ENCODE measurements around the gene SLC9B1. TPM values are rescaled to one million over a fixed set of nuclear protein-coding genes. Genes with fewer than 3 reads are reported as not detected.
"Not testable (repeated sequence)": the region's sequence is repeated elsewhere in the genome, so short reads cannot be mapped to it uniquely, and the experiment has no call there.

The SLC9B1 gene
- polyA plus RNA-seq, 1 donor, result 2.5 TPM

DNA sequence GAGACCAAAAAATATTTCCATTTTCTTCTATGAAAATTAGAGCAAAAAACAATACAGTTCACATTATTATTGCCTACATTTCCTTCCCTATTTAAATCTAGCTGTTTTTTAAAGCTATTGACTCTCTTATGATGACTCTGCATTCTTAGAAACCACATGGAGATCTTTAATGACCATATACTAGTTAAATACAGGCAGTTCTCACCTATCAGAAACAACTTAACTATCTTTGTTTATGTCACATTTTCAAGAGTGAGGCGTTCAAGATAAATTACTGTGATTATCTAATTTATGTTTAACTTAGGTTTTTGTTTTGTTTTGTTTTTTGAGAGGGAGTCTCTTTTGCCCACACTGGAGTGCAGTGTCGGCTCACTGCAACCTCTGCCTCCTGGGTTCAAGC, 147.7 kb downstream of the SLC9B1 start:
- DNase-seq, result no peak

DNA sequence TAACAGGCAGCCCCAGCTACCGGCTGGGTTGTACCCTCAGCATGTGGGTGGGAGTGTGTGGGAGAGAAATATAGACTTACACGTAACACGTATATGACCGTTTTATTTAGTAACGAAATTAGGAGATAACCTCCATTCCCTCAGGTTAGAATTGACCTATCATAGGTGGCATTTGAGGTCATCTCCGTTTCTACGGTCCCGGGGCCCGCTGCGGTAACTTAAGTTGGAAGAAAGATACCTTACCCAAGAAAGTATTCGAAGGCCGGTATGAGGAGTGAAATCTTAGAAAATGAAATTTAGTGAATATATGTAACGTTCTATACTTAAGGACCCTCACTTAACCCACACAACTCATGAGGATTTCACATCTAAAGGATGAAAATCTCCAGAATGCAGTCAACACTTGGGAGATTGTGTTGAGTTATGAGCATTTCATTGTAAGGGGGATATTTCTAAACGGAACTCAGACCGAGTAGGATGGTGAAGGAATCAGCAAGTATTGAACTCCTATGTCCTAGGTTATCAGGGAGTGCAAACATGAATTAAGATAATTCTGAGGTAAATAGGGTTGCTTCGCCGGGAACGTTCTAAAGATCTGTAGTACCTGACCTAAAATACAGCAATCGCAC, 149.8 kb downstream of the SLC9B1 start:
- no peak for DNase-seq

GRCh38 chr4:102868781-102869568, 150.5 kb downstream of the SLC9B1 start, which contains the start of gene CISD2:
Gene CISD2, plus strand, starts transcription at chr4:102868992. Its CDS starts 93 bp downstream, at chr4:102869085.
- peak; percentile 94 for DNase-seq

GRCh38 chr4:102868153-102868780, 151.2 kb downstream of the SLC9B1 start:
- DNase-seq, result no peak

DNA sequence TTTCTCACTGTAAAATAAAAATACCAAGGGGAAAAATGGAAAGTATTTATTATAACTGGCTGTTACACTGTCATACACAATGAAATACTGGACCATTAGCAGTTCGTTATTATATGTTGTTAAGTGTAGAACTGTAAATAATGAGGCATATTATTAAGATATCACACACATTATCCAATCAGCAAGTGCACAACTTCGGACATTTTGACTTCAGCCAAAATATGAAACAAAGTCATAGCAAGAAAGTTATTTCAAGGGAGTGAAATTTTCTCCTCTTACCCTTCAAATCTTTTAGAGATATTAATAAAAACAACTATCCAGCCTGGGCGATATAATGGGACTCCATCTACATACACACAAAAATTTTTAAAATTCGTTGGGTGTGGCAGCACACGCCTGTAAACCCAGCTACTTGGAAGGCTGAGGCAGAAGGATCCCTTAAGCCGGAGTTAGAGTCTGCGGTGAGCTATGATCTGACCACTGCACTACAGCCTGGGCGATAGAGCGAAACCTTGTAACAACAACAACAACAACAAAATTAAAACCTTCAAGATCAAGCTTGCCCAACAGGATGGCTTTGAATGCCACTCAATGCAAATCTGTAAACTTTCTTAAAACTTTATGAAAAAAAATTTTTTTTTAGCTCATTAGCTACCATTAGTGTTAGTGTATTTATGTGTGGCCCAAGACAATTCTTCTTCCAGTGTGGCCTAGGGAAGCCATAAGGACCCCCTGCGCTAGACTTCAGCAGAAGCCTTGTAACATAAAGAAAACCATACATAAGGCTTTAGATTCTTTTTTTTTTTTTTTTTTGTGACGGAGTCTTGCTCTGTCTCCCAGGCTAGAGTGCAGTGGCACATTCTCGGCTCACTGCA, 152.0 kb downstream of the SLC9B1 start:
- DNase-seq, result no peak

DNA sequence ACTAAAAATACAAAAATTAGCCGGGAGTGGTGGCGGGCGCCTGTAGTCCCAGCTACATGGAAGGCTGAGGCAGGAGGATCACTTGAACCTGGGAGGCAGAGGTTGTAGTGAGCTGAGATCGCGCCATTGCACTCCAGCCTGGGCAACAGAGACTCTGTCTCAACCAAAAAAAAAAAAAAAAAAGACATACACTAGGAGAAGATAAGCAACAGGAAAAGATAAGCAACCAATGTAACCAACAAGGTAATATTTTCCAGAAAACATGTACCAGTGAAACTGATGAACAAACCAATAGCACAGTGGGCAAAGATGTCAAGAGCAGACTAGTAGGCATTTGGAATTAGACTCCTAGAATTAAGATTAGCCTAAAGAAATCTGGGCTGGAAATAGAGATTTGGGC, 154.2 kb downstream of the SLC9B1 start:
- DNase-seq, result not testable (repeated sequence)

DNA sequence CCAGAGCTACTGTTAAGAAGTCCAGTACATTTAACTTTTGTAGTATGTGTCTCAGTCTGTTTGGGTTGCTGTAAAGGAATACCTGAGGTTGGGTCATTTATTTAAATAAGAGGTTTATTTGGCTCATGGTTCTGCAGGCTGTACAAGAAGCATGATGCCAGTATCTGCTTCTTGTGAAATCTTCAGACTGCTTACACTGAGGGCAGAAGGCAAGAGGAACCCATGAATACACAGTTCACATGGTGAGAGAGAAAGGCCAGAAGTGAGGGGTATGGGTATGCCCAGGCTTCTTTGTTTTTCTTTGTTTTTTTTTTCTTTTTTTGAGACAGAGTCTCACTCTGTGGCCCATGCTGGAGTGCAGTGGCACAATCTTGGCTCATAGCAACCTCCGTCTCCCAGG, 156.8 kb downstream of the SLC9B1 start:
- DNase-seq, result no peak

DNA sequence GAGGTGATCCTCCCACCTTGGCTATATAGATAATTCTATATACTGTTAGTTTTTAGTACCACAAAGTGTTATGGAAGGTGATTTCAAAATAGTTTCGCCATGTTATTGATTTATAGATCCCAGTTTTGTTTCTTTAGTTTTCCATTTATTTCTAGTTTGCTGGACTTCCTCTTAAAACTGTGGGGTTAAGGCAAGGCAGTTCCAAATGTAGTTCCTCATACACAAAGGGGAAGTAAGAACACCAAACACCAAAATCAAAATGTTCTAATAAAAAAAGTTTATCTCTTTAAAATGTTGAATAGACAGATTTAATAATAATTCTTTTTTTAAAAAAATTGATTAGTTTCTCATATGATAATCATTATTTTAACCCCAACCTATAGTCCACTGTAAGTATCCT, 157.5 kb downstream of the SLC9B1 start:
- no peak for DNase-seq

GRCh38 chr4:102860611-102861324, 158.7 kb downstream of the SLC9B1 start:
- no peak for DNase-seq

- DNase-seq, result no peak
Measured at GRCh38 chr4:102858828-102859464, 160.6 kb downstream of the SLC9B1 start.

Other genes with a start within 250 kb of the SLC9B1 start
- 273 TPM for gene UBE2D3, start 192.2 kb downstream of the SLC9B1 start, polyA plus RNA-seq (ENCODE audit: insufficient read length)
- gene CISD2, start 150.7 kb downstream of the SLC9B1 start, polyA plus RNA-seq (ENCODE audit: insufficient read length), result 24.7 TPM
- gene SLC9B2, start 57.1 kb upstream of the SLC9B1 start, polyA plus RNA-seq (ENCODE audit: insufficient read length), result 9.4 TPM
- gene BDH2, start 80.1 kb upstream of the SLC9B1 start, polyA plus RNA-seq (ENCODE audit: insufficient read length), result 32.7 TPM
- 3.4 TPM for gene CENPE, start 178.6 kb upstream of the SLC9B1 start, polyA plus RNA-seq (ENCODE audit: insufficient read length)